Superior temporal gyrus (tissue), 1 donor: ENCODE measurements around the gene SYNGR4.
"Not testable (repeated sequence)": the region's sequence is repeated elsewhere in the genome, so short reads cannot be mapped to it uniquely, and the experiment has no call there.

Source experiments
- DNase-seq: peaks from one replicate; pipeline ENCODE4 v3.0.0-alpha.2; 2016; ENCODE audit errors: extremely low spot score

Gene SYNGR4

GRCh38 chr19:48363810-48364597, at the start of gene SYNGR4, which contains the start of gene TMEM143:
TSS of gene SYNGR4 (plus strand) at chr19:48364367. CDS start at chr19:48365843, 1,476 bp downstream.
TSS of gene TMEM143 (minus strand) at chr19:48363940. CDS start at chr19:48363920, 20 bp downstream.
- peak; percentile 100 for DNase-seq

GRCh38 chr19:48315712-48316111, 48.5 kb upstream of the SYNGR4 start:
- no peak for DNase-seq

- DNase-seq, result not testable (repeated sequence)
These were observed 46.5 kb upstream of the SYNGR4 start for GRCh38 chr19:48317708-48317960.

- no peak for DNase-seq
These were observed 45.7 kb upstream of the SYNGR4 start for GRCh38 chr19:48318286-48318987.

- peak; percentile 76 for DNase-seq
These were observed 44.3 kb upstream of the SYNGR4 start for GRCh38 chr19:48319647-48320541.

GRCh38 chr19:48321372-48321621, 42.9 kb upstream of the SYNGR4 start:
- DNase-seq, result no peak

GRCh38 chr19:48321622-48322591, 42.3 kb upstream of the SYNGR4 start:
- peak; percentile 94 for DNase-seq

- DNase-seq, result no peak
These were observed 38.8 kb upstream of the SYNGR4 start, which contains the start of gene EMP3 for GRCh38 chr19:48325265-48325910. TSS of gene EMP3 (plus strand) at chr19:48325552. CDS start at chr19:48326845, 1,293 bp downstream.

- peak; percentile 31 for DNase-seq
These were observed 34.8 kb upstream of the SYNGR4 start for GRCh38 chr19:48329167-48329891.

- DNase-seq, result peak; percentile 96
These were observed 34.0 kb upstream of the SYNGR4 start for GRCh38 chr19:48330012-48330681.

GRCh38 chr19:48332351-48332661, 31.9 kb upstream of the SYNGR4 start:
- DNase-seq, result no peak

GRCh38 chr19:48332662-48333466, 31.3 kb upstream of the SYNGR4 start:
- peak; percentile 96 for DNase-seq

GRCh38 chr19:48333467-48334384, 30.4 kb upstream of the SYNGR4 start:
- DNase-seq, result peak; percentile 72

- DNase-seq, result no peak
These were observed 25.9 kb upstream of the SYNGR4 start for GRCh38 chr19:48338253-48338755.

- no peak for DNase-seq
These were observed 25.2 kb upstream of the SYNGR4 start for GRCh38 chr19:48338802-48339503.

- no peak for DNase-seq
These were observed 23.2 kb upstream of the SYNGR4 start for GRCh38 chr19:48340995-48341394.
